ENCODE measurements around the gene HEPH. TPM values are rescaled to one million over a fixed set of nuclear protein-coding genes. Genes with fewer than 3 reads are reported as not detected.
"Not testable (repeated sequence)": the region's sequence is repeated elsewhere in the genome, so short reads cannot be mapped to it uniquely, and the experiment has no call there.

Gene HEPH, protein sequence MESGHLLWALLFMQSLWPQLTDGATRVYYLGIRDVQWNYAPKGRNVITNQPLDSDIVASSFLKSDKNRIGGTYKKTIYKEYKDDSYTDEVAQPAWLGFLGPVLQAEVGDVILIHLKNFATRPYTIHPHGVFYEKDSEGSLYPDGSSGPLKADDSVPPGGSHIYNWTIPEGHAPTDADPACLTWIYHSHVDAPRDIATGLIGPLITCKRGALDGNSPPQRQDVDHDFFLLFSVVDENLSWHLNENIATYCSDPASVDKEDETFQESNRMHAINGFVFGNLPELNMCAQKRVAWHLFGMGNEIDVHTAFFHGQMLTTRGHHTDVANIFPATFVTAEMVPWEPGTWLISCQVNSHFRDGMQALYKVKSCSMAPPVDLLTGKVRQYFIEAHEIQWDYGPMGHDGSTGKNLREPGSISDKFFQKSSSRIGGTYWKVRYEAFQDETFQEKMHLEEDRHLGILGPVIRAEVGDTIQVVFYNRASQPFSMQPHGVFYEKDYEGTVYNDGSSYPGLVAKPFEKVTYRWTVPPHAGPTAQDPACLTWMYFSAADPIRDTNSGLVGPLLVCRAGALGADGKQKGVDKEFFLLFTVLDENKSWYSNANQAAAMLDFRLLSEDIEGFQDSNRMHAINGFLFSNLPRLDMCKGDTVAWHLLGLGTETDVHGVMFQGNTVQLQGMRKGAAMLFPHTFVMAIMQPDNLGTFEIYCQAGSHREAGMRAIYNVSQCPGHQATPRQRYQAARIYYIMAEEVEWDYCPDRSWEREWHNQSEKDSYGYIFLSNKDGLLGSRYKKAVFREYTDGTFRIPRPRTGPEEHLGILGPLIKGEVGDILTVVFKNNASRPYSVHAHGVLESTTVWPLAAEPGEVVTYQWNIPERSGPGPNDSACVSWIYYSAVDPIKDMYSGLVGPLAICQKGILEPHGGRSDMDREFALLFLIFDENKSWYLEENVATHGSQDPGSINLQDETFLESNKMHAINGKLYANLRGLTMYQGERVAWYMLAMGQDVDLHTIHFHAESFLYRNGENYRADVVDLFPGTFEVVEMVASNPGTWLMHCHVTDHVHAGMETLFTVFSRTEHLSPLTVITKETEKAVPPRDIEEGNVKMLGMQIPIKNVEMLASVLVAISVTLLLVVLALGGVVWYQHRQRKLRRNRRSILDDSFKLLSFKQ
- total RNA-seq (not detected in 2 replicates), polyA plus RNA-seq (not detected in 2 replicates), polyA minus RNA-seq (0.07 and 0.51 TPM in 2 replicates)
- 0.16 TPM for total RNA-seq (2013)

DNA sequence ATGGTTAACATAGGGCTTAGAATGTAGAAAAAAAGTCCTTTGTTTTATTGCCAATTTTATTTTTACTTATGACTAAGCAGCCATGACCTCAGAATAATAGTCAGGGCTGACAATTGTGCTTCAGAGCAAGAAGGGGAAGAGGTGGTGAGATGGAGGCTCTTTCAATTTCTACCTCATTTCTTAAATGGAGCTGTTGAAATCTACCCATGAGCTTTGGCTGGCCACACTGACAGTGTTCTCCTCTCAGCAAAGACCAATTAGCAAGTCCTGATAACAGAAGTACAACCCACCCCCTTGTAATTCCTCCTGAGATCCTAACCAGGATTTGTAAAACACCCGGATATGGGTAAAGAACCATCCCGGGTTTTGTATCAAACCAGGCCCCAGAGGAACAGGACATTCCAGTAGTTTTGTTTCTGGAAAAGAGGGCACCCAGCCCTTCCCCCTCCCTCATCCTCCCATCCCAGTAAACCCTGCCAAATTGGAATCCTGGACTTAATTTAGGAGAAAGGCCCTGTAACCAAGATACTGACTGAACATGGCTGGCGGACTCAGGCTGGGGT lies at the start of gene HEPH:
Gene HEPH, plus strand, starts transcription at position 399 of the 563 bp plus-strand sequence. CDS start 6,324 bp downstream, outside the sequence.
- Histone ChIP-seq H3K27ac (ENCODE audit: low read length in 2 of 2) (no peak within 1 kb of the TSS), H3K9ac (ENCODE audit: low read length) (no peak within 1 kb of the TSS), H2AFZ (ENCODE audit: insufficient read depth, low read depth, low read length, poor library complexity, severe bottlenecking) (no peak within 1 kb of the TSS), H3K36me3 (replicated peaks in 1 of 2; ENCODE audit: control extremely low read depth in 1 of 2, control insufficient read depth in 1 of 2, extremely low read depth in 1 of 2, insufficient read depth in 2 of 2, low read length in 1 of 2) (no peaks in the 10 kb centered on the region), H3K27me3 (replicated peaks in 1 of 4; ENCODE audit: control extremely low read depth in 1 of 4, control insufficient read depth in 3 of 4, insufficient read depth in 4 of 4, low read length in 3 of 4) (no peaks in the 10 kb centered on the region), H3K4me1 (ENCODE audit: control insufficient read depth in 2 of 2, insufficient read depth in 2 of 2, low read length in 2 of 2) (no peaks in the 10 kb centered on the region), H3K79me2 (ENCODE audit: control insufficient read depth, insufficient read depth, low read length) (no peaks in the 10 kb centered on the region), H3K4me3 (ENCODE audit: control extremely low read depth in 1 of 5, extremely low read depth in 1 of 5, insufficient read depth in 1 of 5, low read depth in 2 of 5, low read length in 4 of 5) (no peak within 1 kb of the TSS), H3K4me2 (replicated peaks; ENCODE audit: low read depth, low read length, poor library complexity, severe bottlenecking) (no peak within 1 kb of the TSS), H4K20me1 (ENCODE audit: control insufficient read depth, insufficient read depth, low read length, poor library complexity, severe bottlenecking) (no peaks in the 10 kb centered on the region), H3K9me3 (ENCODE audit: control extremely low read depth in 1 of 3, control insufficient read depth in 2 of 3, insufficient read depth in 1 of 3, low read length in 2 of 3) (no peaks in the 10 kb centered on the region)
- no peak for TF ChIP-seq EZH2 (IDR thresholded peaks at IDR 0.05; ENCODE audit: borderline replicate concordance, insufficient read depth, low read depth, low read length, poor library complexity, severe bottlenecking)
- TF ChIP-seq, protein P1, sequence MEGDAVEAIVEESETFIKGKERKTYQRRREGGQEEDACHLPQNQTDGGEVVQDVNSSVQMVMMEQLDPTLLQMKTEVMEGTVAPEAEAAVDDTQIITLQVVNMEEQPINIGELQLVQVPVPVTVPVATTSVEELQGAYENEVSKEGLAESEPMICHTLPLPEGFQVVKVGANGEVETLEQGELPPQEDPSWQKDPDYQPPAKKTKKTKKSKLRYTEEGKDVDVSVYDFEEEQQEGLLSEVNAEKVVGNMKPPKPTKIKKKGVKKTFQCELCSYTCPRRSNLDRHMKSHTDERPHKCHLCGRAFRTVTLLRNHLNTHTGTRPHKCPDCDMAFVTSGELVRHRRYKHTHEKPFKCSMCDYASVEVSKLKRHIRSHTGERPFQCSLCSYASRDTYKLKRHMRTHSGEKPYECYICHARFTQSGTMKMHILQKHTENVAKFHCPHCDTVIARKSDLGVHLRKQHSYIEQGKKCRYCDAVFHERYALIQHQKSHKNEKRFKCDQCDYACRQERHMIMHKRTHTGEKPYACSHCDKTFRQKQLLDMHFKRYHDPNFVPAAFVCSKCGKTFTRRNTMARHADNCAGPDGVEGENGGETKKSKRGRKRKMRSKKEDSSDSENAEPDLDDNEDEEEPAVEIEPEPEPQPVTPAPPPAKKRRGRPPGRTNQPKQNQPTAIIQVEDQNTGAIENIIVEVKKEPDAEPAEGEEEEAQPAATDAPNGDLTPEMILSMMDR (IDR thresholded peaks at IDR 0.05): no peak
- DNase-seq (no peak), ATAC-seq (ENCODE audit: low read depth) (no peak)
- no peaks in the 10 kb centered on the region for H3K4me1 Mint-ChIP-seq
- no CpG with 5 or more reads among the region's 3 CpGs for WGBS (ENCODE audit: insufficient coverage)
- H3K4me3 Mint-ChIP-seq: no peak within 1 kb of the TSS
- intact Hi-C loops (cut with micrococcal nuclease): no loop called here
- ChIA-PET CTCF (no interaction called here), POLR2A (no interaction called here)
- no peaks in the 10 kb centered on the region for H3K27me3 Mint-ChIP-seq
- H3K9me3 Mint-ChIP-seq (ENCODE audit: insufficient read depth): no peaks in the 10 kb centered on the region
- no peak within 1 kb of the TSS for H3K27ac Mint-ChIP-seq

DNA sequence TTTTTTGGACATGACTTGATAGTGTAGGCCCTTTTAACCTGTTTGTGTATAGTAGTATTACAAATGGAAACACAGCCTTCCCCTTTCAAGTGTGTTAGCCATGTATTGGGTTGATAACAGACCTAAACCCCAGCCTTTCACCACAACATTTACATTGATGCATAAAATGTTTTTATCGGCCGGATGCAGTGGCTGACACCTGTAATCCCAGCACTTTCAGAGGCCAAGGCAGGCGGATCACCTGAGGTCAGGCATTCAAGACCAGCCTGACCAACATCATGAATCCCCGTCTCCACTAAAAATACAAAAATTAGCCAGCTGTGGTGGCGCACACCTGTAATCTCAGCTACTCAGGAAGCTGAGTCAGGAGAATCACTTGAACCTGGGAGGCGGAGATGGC lies 45.3 kb upstream of the HEPH start:
- H3K27ac ChIP-seq (ENCODE audit: low read length in 2 of 2); DNase-seq; H3K4me2 ChIP-seq (replicated peaks; ENCODE audit: low read depth, low read length, poor library complexity, severe bottlenecking); POLR2A ChIA-PET; H3K4me3 Mint-ChIP-seq; H4K20me1 ChIP-seq (ENCODE audit: control insufficient read depth, insufficient read depth, low read length, poor library complexity, severe bottlenecking); H3K4me1 Mint-ChIP-seq; H3K36me3 ChIP-seq (replicated peaks in 1 of 2; ENCODE audit: control extremely low read depth in 1 of 2, control insufficient read depth in 1 of 2, extremely low read depth in 1 of 2, insufficient read depth in 2 of 2, low read length in 1 of 2); H2AFZ ChIP-seq (ENCODE audit: insufficient read depth, low read depth, low read length, poor library complexity, severe bottlenecking); H3K9me3 ChIP-seq (ENCODE audit: control extremely low read depth in 1 of 3, control insufficient read depth in 2 of 3, insufficient read depth in 1 of 3, low read length in 2 of 3); H3K79me2 ChIP-seq (ENCODE audit: control insufficient read depth, insufficient read depth, low read length); H3K27me3 Mint-ChIP-seq; H3K4me1 ChIP-seq (ENCODE audit: control insufficient read depth in 2 of 2, insufficient read depth in 2 of 2, low read length in 2 of 2); ATAC-seq (ENCODE audit: low read depth); H3K4me3 ChIP-seq (ENCODE audit: control extremely low read depth in 1 of 5, extremely low read depth in 1 of 5, insufficient read depth in 1 of 5, low read depth in 2 of 5, low read length in 4 of 5); H3K27ac Mint-ChIP-seq; H3K9ac ChIP-seq (ENCODE audit: low read length); CTCF ChIA-PET; H3K27me3 ChIP-seq (replicated peaks in 1 of 4; ENCODE audit: control extremely low read depth in 1 of 4, control insufficient read depth in 3 of 4, insufficient read depth in 4 of 4, low read length in 3 of 4); H3K9me3 Mint-ChIP-seq (ENCODE audit: insufficient read depth): not testable (repeated sequence)
- intact Hi-C loops (cut with micrococcal nuclease): loop anchor here (10.0 kb wide), 1 partner anchor 384 kb away; no protein-coding TSS in a partner anchor
- 81% methylated on average over 3 of the region's 6 CpGs for WGBS (ENCODE audit: insufficient coverage)

DNA sequence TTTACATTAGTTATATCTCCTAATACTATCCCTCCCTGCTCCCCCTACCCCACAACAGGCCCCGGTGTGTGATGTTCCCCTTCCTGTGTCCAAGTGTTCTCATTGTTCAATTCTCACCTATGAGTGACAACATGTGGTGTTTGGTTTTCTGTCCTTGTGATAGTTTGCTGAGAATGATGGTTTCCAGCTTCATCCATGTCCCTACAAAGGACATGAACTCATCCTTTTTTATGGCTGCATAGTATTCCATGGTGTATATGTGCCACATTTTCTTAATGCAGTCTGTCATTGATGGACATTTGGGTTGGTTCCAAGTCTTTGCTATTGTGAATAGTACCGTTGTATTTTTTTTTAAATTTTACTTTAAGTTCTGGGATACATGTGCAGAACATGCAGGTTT lies 42.7 kb upstream of the HEPH start:
- H3K27ac Mint-ChIP-seq; H3K36me3 ChIP-seq (replicated peaks in 1 of 2; ENCODE audit: control extremely low read depth in 1 of 2, control insufficient read depth in 1 of 2, extremely low read depth in 1 of 2, insufficient read depth in 2 of 2, low read length in 1 of 2); H2AFZ ChIP-seq (ENCODE audit: insufficient read depth, low read depth, low read length, poor library complexity, severe bottlenecking); ATAC-seq (ENCODE audit: low read depth); CTCF ChIA-PET; H3K9me3 Mint-ChIP-seq (ENCODE audit: insufficient read depth); H3K4me2 ChIP-seq (replicated peaks; ENCODE audit: low read depth, low read length, poor library complexity, severe bottlenecking); intact Hi-C loops (cut with micrococcal nuclease); POLR2A ChIA-PET; H3K9ac ChIP-seq (ENCODE audit: low read length); H3K4me1 Mint-ChIP-seq; H3K27me3 Mint-ChIP-seq; H3K4me3 Mint-ChIP-seq; H3K79me2 ChIP-seq (ENCODE audit: control insufficient read depth, insufficient read depth, low read length); H3K27ac ChIP-seq (ENCODE audit: low read length in 2 of 2); H4K20me1 ChIP-seq (ENCODE audit: control insufficient read depth, insufficient read depth, low read length, poor library complexity, severe bottlenecking); H3K9me3 ChIP-seq (ENCODE audit: control extremely low read depth in 1 of 3, control insufficient read depth in 2 of 3, insufficient read depth in 1 of 3, low read length in 2 of 3); DNase-seq; H3K4me1 ChIP-seq (ENCODE audit: control insufficient read depth in 2 of 2, insufficient read depth in 2 of 2, low read length in 2 of 2); H3K27me3 ChIP-seq (replicated peaks in 1 of 4; ENCODE audit: control extremely low read depth in 1 of 4, control insufficient read depth in 3 of 4, insufficient read depth in 4 of 4, low read length in 3 of 4); H3K4me3 ChIP-seq (ENCODE audit: control extremely low read depth in 1 of 5, extremely low read depth in 1 of 5, insufficient read depth in 1 of 5, low read depth in 2 of 5, low read length in 4 of 5): not testable (repeated sequence)
- WGBS (ENCODE audit: insufficient coverage): no CpG with 5 or more reads among the region's 2 CpGs
